AG10803 (cell line): ENCODE results near the gene TXNL4B.

ENCODE experiments used
- DNase-seq: peaks from one replicate; pipeline ENCODE4 v3.0.0; 2010; ENCODE audit warnings: low read depth
- H3K4me3 ChIP-seq: 2 replicates; pipeline ENCODE4 v1.5.1; 2011; ENCODE audit warnings: mild to moderate bottlenecking, low read length, control low read depth
- TF ChIP-seq, protein P1 (sequence below): conservative IDR thresholded peaks from 2 replicates; pipeline ENCODE4 v1.5.1; 2011; ENCODE audit warnings: mild to moderate bottlenecking, low read length, control low read depth, inconsistent platforms

TXNL4B gene

DNA sequence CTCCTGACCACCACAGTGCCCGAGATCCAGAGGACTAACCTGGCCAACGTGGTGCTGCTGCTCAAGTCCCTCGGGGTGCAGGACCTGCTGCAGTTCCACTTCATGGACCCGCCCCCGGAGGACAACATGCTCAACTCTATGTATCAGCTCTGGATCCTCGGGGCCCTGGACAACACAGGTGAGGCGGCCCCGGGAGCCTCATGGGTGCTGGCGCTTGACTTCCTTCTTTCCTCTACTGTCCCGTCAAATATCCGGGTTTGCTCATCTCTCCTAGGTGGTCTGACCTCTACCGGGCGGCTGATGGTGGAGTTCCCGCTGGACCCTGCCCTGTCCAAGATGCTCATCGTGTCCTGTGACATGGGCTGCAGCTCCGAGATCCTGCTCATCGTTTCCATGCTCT is 14.0 kb upstream of the TXNL4B start:
- TF ChIP-seq, protein P1, sequence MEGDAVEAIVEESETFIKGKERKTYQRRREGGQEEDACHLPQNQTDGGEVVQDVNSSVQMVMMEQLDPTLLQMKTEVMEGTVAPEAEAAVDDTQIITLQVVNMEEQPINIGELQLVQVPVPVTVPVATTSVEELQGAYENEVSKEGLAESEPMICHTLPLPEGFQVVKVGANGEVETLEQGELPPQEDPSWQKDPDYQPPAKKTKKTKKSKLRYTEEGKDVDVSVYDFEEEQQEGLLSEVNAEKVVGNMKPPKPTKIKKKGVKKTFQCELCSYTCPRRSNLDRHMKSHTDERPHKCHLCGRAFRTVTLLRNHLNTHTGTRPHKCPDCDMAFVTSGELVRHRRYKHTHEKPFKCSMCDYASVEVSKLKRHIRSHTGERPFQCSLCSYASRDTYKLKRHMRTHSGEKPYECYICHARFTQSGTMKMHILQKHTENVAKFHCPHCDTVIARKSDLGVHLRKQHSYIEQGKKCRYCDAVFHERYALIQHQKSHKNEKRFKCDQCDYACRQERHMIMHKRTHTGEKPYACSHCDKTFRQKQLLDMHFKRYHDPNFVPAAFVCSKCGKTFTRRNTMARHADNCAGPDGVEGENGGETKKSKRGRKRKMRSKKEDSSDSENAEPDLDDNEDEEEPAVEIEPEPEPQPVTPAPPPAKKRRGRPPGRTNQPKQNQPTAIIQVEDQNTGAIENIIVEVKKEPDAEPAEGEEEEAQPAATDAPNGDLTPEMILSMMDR: no peak
- no peak overlapping the region for H3K4me3 ChIP-seq
- no peak for DNase-seq

DNA sequence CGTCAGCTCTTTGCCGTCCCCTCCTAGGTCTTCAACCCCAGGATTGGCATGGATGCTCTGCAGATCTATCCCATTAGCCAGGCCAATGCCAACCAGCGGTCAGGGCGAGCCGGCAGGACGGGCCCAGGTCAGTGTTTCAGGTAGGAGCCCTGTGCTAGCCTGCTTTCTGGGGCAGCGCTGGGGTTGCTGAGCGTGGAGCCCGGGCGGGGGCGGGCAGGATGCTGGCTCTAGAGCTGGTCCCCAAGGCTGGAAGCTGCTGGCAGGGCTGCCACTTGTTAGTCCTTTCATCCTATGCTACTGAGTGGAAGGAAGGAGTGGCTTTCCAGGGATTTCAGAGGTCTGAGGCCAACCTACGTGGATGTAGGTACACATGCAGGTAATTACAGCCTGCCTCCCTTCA is 12.6 kb upstream of the TXNL4B start:
- H3K4me3 ChIP-seq: no peak overlapping the region
- no peak for DNase-seq
- TF ChIP-seq, protein P1: no peak

DNA sequence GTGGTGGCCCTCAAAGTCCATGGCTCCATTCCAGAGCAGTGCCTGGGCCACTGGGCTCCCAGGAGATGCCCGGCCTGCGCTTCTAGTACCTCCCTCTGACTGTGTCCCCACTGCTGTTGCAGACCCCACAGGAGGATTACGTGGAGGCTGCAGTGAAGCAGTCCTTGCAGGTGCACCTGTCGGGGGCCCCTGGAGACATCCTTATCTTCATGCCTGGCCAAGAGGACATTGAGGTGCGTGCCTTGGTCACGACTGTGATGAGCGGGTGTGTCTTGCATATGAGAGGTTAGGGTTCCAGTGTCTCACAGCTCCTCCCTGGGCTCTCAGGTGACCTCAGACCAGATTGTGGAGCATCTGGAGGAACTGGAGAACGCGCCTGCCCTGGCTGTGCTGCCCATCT is 11.5 kb upstream of the TXNL4B start:
- no peak for DNase-seq
- H3K4me3 ChIP-seq: no peak overlapping the region
- TF ChIP-seq, protein P1: no peak

DNA sequence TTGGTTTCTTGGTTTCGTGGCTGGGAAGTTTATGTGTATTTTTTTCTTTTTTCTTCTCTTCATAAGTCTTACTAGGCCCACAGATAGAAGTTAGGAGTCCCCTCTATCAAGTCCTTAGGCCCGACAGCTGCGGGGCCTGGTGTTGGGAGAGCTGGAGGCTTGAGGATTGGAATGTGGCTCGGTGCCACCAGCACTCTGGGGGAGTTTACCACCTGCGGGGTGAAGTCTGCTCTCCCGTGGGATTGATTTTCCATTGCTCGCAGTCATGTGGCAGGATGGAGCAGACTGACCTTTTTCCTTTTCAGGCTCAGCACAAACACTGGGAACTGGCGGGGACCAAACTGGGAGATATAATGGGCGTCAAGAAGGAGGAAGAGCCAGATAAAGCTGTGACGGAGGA is 7.8 kb upstream of the TXNL4B start:
- no peak overlapping the region for H3K4me3 ChIP-seq
- no peak for DNase-seq
- TF ChIP-seq, protein P1: no peak

DNA sequence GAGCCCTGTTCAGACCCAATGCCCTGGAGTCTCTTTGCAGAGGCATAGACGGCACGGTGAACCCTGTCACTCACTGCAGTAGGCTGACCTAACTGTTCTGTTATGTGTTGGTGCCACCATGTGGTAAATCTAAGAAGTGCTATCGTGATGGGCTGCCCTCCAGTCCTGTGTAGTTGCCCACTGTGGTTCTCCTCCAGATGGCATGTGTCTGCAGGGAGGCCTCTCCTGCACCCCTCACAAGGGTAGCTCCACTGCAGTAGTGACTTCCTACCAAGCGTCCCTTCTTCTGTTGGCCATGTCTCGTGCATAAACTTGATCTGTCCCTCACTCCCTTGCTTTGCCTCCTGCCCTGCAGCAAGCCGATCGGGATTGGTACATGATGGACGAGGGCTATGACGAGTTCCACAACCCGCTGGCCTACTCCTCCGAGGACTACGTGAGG is 6.0 kb upstream of the TXNL4B start:
- peak; percentile 38 for DNase-seq
- TF ChIP-seq, protein P1: peak; percentile 54
- no peak overlapping the region for H3K4me3 ChIP-seq

DNA sequence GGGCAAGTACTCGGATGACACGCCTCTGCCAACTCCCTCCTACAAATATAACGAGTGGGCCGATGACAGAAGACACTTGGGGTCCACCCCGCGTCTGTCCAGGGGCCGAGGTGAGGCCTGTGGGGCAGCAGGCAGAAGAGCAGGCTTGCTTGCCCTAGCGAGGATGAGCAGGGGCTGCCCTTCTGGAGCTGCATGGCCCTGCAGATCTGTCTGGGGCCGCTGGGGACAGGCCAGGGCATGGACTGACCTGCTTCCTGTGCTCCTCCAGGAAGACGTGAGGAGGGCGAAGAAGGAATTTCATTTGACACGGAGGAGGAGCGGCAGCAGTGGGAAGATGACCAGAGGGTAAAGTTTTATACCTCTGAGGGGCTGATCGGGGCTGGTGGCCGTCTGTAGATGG is 5.5 kb upstream of the TXNL4B start:
- no peak overlapping the region for H3K4me3 ChIP-seq
- TF ChIP-seq, protein P1: no peak
- DNase-seq: no peak

DNA sequence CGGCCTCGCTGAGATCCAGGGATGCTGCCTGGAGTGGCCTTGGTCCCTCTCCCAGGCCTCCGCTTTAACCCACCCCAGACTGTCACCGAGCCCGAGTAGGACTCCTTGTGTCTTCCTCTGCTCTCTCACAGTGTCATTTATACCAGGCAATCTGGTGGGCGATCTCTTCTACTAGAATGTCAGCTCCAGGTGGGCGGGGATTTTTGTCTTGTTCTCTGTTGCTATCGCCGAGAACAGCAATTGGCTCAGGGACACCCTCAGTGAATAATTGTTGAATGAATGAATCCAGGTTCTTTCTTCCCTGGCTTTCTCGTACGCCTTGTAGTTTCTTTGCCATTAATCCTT is 818 bp upstream of the TXNL4B start:
- peak; percentile 8 for DNase-seq
- TF ChIP-seq, protein P1: no peak

More for the DNA sequence above, 818 bp upstream of the TXNL4B start:
- peak overlapping the region; percentile 100 for H3K4me3 ChIP-seq
